ENCODE data around the gene RPL32. TPM values are rescaled to one million over a fixed set of nuclear protein-coding genes. Genes with fewer than 3 reads are reported as not detected.

Gene RPL32
- total and polyA plus RNA-seq, 9 of the 15 experiments (the other 6 are each of a cell fraction or from before 2014, with no cell fraction given): 2,738 to 6,200 (median 4,286) TPM

GRCh38 chr3:12841149-12841969 is at the start of gene RPL32 (continued):
- TF ChIP-seq TCF7 (IDR thresholded peaks at IDR 0.05; ENCODE audit: borderline replicate concordance) (no peak), KLF1 (tag; IDR thresholded peaks at IDR 0.05) (peak; percentile 99), RREB1 (CRISPR knock-in tag; IDR thresholded peaks at IDR 0.05) (no peak), ATF3 (IDR thresholded peaks at IDR 0.05) (peak; percentile 92), ATF3 (CRISPR knock-in tag; conservative IDR thresholded peaks at IDR 0.05) (0 out of 2 replicates have a peak, but pooled peaks have one; percentile 20), L3MBTL2 (IDR thresholded peaks at IDR 0.05) (peak; percentile 67), HNRNPH1 (optimal IDR thresholded peaks at IDR 0.05; ENCODE audit: low read depth, low read length) (no peak), TAF9B (IDR thresholded peaks at IDR 0.05; ENCODE audit: partially characterized antibody) (peak; percentile 98), CBFA2T3 (IDR thresholded peaks at IDR 0.05) (no peak), FOS (IDR thresholded peaks at IDR 0.05; ENCODE audit: extremely low read depth, insufficient read length) (no peak), MYNN (IDR thresholded peaks at IDR 0.05) (no peak), MYNN (CRISPR knock-in tag; IDR thresholded peaks at IDR 0.05) (no peak), ZFP91 (CRISPR knock-in tag; IDR thresholded peaks at IDR 0.05) (no peak), DEAF1 (CRISPR knock-in tag; IDR thresholded peaks at IDR 0.05) (no peak), TAF1 (IDR thresholded peaks at IDR 0.05; ENCODE audit: control insufficient read depth, extremely low read depth, insufficient read depth, low read length, severe bottlenecking) (peak; percentile 98), ZNF668 (CRISPR knock-in tag; IDR thresholded peaks at IDR 0.05) (no peak), TRIM28 (IDR thresholded peaks at IDR 0.05) (no peak), ESRRA (IDR thresholded peaks at IDR 0.05; ENCODE audit: borderline replicate concordance, low read depth) (peak; percentile 11; the same call in 1 of the 2 replicates)
